D721Med (cell line): Measurements from ENCODE around the gene MAP3K15.

Experiments
- DNase-seq: peaks from one replicate; pipeline ENCODE4 v3.0.0; 2011; ENCODE audit warnings: low spot score; ENCODE audit not compliant: insufficient read length
- FAIRE-seq: peaks from 2 replicates; lab custom pipeline; 2011; peaks lifted over from hg19 to GRCh38; lab: Jason Lieb, UNC
- TF ChIP-seq, protein P1 (sequence below): IDR thresholded peaks from 2 replicates; pipeline ENCODE4 v1.5.1; 2012; ENCODE audit warnings: mild to moderate bottlenecking, control low read depth; ENCODE audit not compliant: insufficient read depth; ENCODE audit errors: missing control alignments

The MAP3K15 gene

DNA sequence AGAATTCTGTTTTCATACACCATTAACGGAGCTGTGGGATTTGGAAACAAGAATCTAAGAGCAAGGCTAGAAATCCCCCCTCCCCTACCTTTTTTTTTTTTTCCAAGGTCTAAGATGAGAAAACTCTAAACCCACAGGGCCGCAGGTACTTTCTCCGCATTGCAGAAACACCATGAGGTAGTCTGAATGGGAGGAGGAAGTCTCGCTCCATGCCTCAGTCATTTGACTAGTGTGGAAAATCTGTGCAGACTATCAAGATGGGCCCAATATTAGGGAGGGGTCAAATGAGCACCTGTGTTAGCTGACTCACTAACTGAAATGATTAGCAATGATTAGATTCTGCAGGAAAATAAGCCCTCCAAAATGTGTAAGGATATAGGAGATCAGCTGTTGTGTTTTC is 40.9 kb upstream of the MAP3K15 start:
- DNase-seq (no peak), FAIRE-seq (no peak)
- TF ChIP-seq, protein P1, sequence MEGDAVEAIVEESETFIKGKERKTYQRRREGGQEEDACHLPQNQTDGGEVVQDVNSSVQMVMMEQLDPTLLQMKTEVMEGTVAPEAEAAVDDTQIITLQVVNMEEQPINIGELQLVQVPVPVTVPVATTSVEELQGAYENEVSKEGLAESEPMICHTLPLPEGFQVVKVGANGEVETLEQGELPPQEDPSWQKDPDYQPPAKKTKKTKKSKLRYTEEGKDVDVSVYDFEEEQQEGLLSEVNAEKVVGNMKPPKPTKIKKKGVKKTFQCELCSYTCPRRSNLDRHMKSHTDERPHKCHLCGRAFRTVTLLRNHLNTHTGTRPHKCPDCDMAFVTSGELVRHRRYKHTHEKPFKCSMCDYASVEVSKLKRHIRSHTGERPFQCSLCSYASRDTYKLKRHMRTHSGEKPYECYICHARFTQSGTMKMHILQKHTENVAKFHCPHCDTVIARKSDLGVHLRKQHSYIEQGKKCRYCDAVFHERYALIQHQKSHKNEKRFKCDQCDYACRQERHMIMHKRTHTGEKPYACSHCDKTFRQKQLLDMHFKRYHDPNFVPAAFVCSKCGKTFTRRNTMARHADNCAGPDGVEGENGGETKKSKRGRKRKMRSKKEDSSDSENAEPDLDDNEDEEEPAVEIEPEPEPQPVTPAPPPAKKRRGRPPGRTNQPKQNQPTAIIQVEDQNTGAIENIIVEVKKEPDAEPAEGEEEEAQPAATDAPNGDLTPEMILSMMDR = no peak

DNA sequence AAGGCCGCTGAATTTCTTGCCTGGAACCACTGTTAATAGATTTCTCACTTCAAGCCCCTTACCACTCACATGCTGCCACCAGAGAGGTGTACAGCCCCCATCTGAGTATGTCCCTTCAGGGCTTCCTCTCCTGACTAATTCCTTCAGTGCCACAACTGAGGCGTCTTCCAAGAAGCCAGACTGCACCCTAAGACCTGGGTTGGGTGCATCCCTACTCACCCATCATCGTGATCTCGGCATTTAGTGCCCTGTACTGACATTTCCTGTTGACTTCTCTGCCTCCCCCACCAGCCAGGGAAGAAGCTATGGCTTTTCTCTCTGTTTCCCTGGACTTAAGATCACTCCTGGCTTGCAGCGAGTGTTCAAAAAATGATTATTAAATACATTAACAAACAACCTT is 40.4 kb upstream of the MAP3K15 start:
- DNase-seq = no peak
- TF ChIP-seq, protein P1 = no peak
- no peak for FAIRE-seq

DNA sequence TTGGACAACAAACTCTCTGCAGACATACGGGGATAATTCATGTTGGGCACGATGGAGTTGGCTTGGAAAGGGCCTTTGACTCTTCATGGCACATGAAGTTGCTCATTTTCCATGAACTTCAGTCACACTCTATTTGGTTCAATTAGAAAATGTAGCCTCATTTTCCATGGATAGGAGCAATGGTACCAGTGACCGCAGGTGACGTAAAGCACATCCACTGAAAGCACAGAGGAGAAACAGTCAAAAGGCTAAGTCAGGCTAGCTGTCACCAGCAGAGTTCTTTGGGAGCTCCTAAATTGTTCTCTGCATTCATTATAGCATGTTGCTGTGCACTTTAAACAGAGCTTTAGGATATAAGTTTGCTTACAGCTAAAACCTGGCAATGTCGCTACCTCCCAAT is 39.9 kb upstream of the MAP3K15 start:
- DNase-seq (no peak), FAIRE-seq (no peak)
- TF ChIP-seq, protein P1 = no peak

DNA sequence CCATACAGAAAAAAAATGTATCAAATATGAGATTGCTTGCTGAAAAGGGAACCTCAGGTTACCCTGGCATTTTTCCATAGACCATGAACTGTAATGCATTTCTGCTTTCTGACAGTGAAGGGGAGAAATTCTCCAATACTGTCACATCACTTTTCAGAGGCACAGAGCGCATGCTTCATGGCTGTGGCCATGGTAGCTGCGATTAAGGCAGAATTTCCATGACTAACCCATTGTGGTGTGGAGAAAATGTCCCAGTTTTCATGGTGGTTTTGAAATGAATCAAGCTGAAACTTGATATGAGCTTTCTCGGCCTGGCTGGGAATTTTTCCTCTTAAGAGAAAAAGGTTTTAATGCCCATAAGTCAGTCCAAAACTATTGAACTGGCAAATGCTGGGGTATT is 39.5 kb upstream of the MAP3K15 start:
- TF ChIP-seq, protein P1 = no peak
- no peak for DNase-seq
- no peak for FAIRE-seq

DNA sequence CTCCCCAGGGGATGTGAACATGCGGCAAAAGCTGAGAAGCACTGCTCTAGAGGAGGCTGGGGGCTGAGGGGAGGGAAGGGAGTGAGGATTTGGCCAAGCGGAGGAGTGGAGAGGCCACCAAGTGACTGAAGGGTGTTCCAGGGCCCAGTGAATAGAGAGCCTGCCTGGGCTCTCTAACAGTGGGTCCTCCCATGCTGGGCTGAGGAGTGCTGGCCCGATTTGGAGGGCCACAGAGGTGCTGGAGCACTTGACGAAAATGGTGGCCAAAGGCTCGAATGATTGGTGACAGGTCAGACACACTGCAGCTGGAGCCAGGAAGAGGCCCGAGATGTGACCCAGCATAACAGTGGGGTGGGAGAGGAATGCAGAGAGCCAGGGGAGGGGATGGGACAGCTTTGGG is 37.5 kb upstream of the MAP3K15 start:
- TF ChIP-seq, protein P1 = no peak
- DNase-seq (no peak), FAIRE-seq (no peak)

DNA sequence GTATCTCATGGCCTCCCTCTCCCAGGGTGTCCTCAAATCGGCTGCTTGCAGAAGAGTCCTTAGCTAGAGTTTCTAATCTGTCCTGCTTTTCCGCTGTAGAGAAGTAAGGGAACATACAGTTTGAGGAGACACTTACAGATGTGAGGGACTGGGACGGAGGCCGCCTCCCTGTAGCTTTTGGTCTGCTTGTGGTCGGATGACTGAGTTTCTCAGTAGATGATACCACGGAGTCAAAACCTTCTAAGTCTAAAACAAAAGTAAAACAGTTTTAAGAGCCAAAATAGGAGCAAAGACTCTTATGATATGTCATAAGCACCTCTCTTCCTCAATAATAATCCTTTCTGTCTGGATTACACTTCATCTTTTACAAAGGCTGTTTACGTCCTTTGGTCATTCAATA is 34.5 kb upstream of the MAP3K15 start:
- no peak for DNase-seq
- FAIRE-seq = peak; percentile 91
- TF ChIP-seq, protein P1 = no peak

DNA sequence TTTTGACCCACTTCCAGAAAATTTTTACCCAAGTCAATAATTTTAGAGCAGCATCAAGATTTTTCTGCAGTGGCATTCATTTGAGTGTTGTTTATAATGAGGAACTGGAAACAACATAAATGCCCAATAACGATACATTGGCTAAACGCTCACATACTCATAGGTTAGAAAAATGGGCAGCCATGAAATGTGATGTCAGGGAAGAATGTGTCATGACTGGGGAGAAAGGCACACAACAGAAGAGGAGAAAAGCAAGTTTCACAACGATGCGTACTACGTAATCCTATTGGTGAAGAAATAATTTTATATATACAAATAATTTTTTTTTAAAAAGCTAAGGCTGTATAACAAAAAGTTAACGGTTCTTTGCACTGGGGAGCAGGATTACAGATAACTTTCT is 33.6 kb upstream of the MAP3K15 start:
- DNase-seq (no peak), FAIRE-seq (no peak)
- TF ChIP-seq, protein P1 = no peak
